RWPE2 (cell line): ENCODE data around the gene RLN3.

Experiments
- ATAC-seq: fragments of 200-7000 bp; cut with Tn5 transposase; 3 replicates; pipeline ENCODE4 v1.9.1; 2021; ENCODE audit warnings: low read depth
- DNase-seq: peaks from one replicate; pipeline ENCODE4 v3.0.0-alpha.2; 2020; ENCODE audit warnings: low spot score
- H3K27ac ChIP-seq: fragments of 450-650 bp; 2 replicates; pipeline ENCODE4 v1.5.1; 2017; ENCODE audit warnings: mild to moderate bottlenecking; ENCODE audit not compliant: poor library complexity, severe bottlenecking
- H3K27me3 ChIP-seq: fragments of 250-450 bp; sonication (Bioruptor Pico); 2 replicates; pipeline ENCODE4 v1.5.1; 2021; ENCODE audit warnings: mild to moderate bottlenecking, moderate library complexity; ENCODE audit not compliant: insufficient read depth, poor library complexity, severe bottlenecking
- H3K36me3 ChIP-seq: fragments of 250-450 bp; sonication (Bioruptor Pico); 2 replicates; pipeline ENCODE4 v1.5.1; 2020; ENCODE audit warnings: low read depth, mild to moderate bottlenecking, moderate library complexity
- H3K4me1 ChIP-seq: fragments of 250-450 bp; sonication (Bioruptor Pico); 2 replicates; pipeline ENCODE4 v1.5.1; 2021; ENCODE audit warnings: mild to moderate bottlenecking, moderate library complexity; ENCODE audit not compliant: insufficient read depth, poor library complexity, severe bottlenecking
- H3K4me3 ChIP-seq: fragments of 250-450 bp; sonication (Bioruptor Pico); 2 replicates; pipeline ENCODE4 v1.5.1; 2021; ENCODE audit warnings: mild to moderate bottlenecking, moderate library complexity; ENCODE audit not compliant: severe bottlenecking
- H3K9me3 ChIP-seq: fragments of 250-450 bp; sonication (Bioruptor Pico); 2 replicates; pipeline ENCODE4 v1.5.1; 2021; ENCODE audit warnings: mild to moderate bottlenecking, moderate library complexity; ENCODE audit not compliant: severe bottlenecking
- TF ChIP-seq, protein P1 (sequence below): fragments of 450-650 bp; IDR thresholded peaks from one replicate; pipeline ENCODE4 v1.5.1; 2017; ENCODE audit warnings: mild to moderate bottlenecking, moderate library complexity; ENCODE audit not compliant: poor library complexity, severe bottlenecking

RLN3 gene

DNA sequence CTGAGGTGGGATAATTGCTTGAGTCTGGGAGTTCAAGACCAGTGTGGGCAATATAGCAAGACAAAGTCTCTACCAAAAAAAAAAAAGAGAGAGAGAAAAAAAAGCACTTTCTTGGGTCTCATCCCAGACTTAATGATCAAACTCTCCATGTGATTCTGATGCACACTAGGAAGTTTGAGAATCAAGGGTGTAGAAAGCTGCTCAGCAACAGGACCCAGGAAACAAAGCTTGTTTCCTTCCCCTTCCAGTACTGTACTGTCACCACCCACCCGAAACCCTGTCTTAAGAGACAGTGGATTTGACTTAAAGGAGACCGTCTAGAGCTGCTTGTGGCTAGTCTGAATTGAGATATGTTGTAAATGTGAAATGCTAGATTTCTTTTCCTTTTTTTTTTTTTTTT lies 50.5 kb downstream of the RLN3 start:
- TF ChIP-seq, protein P1, sequence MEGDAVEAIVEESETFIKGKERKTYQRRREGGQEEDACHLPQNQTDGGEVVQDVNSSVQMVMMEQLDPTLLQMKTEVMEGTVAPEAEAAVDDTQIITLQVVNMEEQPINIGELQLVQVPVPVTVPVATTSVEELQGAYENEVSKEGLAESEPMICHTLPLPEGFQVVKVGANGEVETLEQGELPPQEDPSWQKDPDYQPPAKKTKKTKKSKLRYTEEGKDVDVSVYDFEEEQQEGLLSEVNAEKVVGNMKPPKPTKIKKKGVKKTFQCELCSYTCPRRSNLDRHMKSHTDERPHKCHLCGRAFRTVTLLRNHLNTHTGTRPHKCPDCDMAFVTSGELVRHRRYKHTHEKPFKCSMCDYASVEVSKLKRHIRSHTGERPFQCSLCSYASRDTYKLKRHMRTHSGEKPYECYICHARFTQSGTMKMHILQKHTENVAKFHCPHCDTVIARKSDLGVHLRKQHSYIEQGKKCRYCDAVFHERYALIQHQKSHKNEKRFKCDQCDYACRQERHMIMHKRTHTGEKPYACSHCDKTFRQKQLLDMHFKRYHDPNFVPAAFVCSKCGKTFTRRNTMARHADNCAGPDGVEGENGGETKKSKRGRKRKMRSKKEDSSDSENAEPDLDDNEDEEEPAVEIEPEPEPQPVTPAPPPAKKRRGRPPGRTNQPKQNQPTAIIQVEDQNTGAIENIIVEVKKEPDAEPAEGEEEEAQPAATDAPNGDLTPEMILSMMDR, result no peak
- H3K27me3 ChIP-seq, result no peaks in the 10 kb centered on the region
- H3K9me3 ChIP-seq, result no peaks in the 10 kb centered on the region
- H3K36me3 ChIP-seq, result no peaks in the 10 kb centered on the region
- DNase-seq (no peak), ATAC-seq (no peak)
- H3K27ac ChIP-seq, result no peak overlapping the region
- no peaks in the 10 kb centered on the region for H3K4me1 ChIP-seq
- H3K4me3 ChIP-seq, result no peak overlapping the region
